K562 (cell line): Measurements from ENCODE around the gene COL6A1. TPM values are rescaled to one million over a fixed set of nuclear protein-coding genes. Genes with fewer than 3 reads are reported as not detected.

Source experiments
- ATAC-seq: fragments of 200-7000 bp; cut with Tn5 transposase; 3 replicates; pipeline ENCODE4 v1.9.1; 2020; ENCODE audit warnings: moderate library complexity
- BruUV-seq: library from RNA; stranded (reverse); fragments of 400-500 nt; replicated peaks from 2 replicates; lab custom pipeline; 2021; lab: Mats Ljungman, UMichigan
- CTCF ChIA-PET: fragments of 300-600 bp; formaldehyde crosslinking; extraction: SDS; loops from one replicate; lab custom pipeline; 2021; ENCODE audit warnings: low intra/inter-chr PET ratio; lab: Yijun Ruan, JAX
- POLR2A ChIA-PET: fragments of 300-600, 350-650 bp; sonication (Branson Sonifier 250); formaldehyde crosslinking; extraction: SDS; loops from one replicate; lab custom pipeline; 2021; ENCODE audit warnings: antibody characterized with exemption, inconsistent platforms; lab: Yijun Ruan, JAX
- DNase-seq, 4 experiments: peaks; one replicate each; pipeline versions ENCODE4 v3.0.0 to v3.0.0-alpha.2; 2011 to 2018; ENCODE audit warnings: low spot score in 3 of 4, mixed read lengths in 3 of 4; ENCODE audit errors: extremely low read depth in 1 of 4
- FAIRE-seq: peaks from 2 replicates; lab custom pipeline; 2011; peaks lifted over from hg19 to GRCh38; lab: Jason Lieb, UNC
- H2AFZ ChIP-seq: 2 replicates; pipeline ENCODE4 v1.6.0; 2011; ENCODE audit warnings: low read depth, low read length, control low read depth, inconsistent platforms
- H3K27ac ChIP-seq: fragments of 200-600 bp; 3 replicates; pipeline ENCODE4 v1.8.0; 2011; ENCODE audit warnings: low read depth, mild to moderate bottlenecking, control low read depth, inconsistent platforms, low read length, moderate library complexity, mixed read lengths; ENCODE audit errors: extremely low read depth
- H3K27me3 ChIP-seq, 2 experiments: fragments of 300-600 bp in 1 of 2; 2 replicates in 1 of 2; 3 replicates in 1 of 2; pipeline versions ENCODE4 v1.6.0 to v1.8.0; 2011; ENCODE audit warnings: inconsistent platforms in 2 of 2, low read length in 2 of 2, mild to moderate bottlenecking in 1 of 2, mixed read lengths in 1 of 2, moderate library complexity in 1 of 2; ENCODE audit not compliant: control insufficient read depth in 2 of 2, insufficient read depth in 2 of 2
- H3K36me3 ChIP-seq: fragments of 300-600 bp; 3 replicates; pipeline ENCODE4 v1.8.0; 2011; ENCODE audit warnings: mild to moderate bottlenecking, low read length, inconsistent platforms; ENCODE audit not compliant: control insufficient read depth, insufficient read depth
- H3K4me1 ChIP-seq, 2 experiments: fragments of 200-600 bp in 1 of 2; replicated peaks in 1 of 2; 2 replicates in 1 of 2; 3 replicates in 1 of 2; pipeline versions ENCODE4 v1.5.1 to v1.8.0; 2011; ENCODE audit warnings: inconsistent platforms in 2 of 2, low read length in 2 of 2, mild to moderate bottlenecking in 1 of 2, mixed read lengths in 1 of 2, moderate library complexity in 1 of 2; ENCODE audit not compliant: control insufficient read depth in 2 of 2, insufficient read depth in 2 of 2
- H3K4me2 ChIP-seq: 2 replicates; pipeline ENCODE4 v1.6.1; 2011; ENCODE audit warnings: low read length, control low read depth, inconsistent platforms, mixed read lengths; ENCODE audit not compliant: insufficient read depth
- H3K4me3 ChIP-seq: fragments of 200-600 bp; sonication (generic), shearing (Covaris generic); 2 replicates; pipeline ENCODE4 v1.5.1; 2016; ENCODE audit warnings: control low read depth, inconsistent platforms
- H3K79me2 ChIP-seq: fragments of 200-600 bp; 3 replicates; pipeline ENCODE4 v1.8.0; 2011; ENCODE audit warnings: low read length, inconsistent platforms; ENCODE audit not compliant: control insufficient read depth, insufficient read depth
- H3K9ac ChIP-seq, 2 experiments: 2 replicates each; pipeline versions ENCODE4 v1.6.0 to v1.6.1; 2011; ENCODE audit warnings: low read depth in 2 of 2, low read length in 2 of 2, control low read depth in 1 of 2, inconsistent platforms in 1 of 2, mild to moderate bottlenecking in 1 of 2, mixed read lengths in 1 of 2; ENCODE audit not compliant: insufficient read depth in 1 of 2
- H3K9me1 ChIP-seq: one replicate; pipeline ENCODE4 v1.6.0; 2011; ENCODE audit warnings: inconsistent platforms, mild to moderate bottlenecking, low read length, moderate library complexity; ENCODE audit not compliant: control insufficient read depth, insufficient read depth
- H3K9me3 ChIP-seq: replicated peaks from 2 replicates; pipeline ENCODE4 v1.5.1; 2011; ENCODE audit warnings: low read depth, low read length, inconsistent platforms; ENCODE audit not compliant: control insufficient read depth, insufficient read depth
- H4K20me1 ChIP-seq: replicated peaks from 2 replicates; pipeline ENCODE4 v1.6.1; 2011; ENCODE audit warnings: low read length, inconsistent platforms, mixed read lengths; ENCODE audit not compliant: control insufficient read depth, insufficient read depth
- ARID3A ChIP-seq: IDR thresholded peaks from 2 replicates; pipeline ENCODE4 v1.6.1; 2012; ENCODE audit warnings: low read depth, low read length, improper control_type of control experiment, borderline replicate concordance
- ATF4 ChIP-seq: fragments of 450-650 bp; formaldehyde crosslinking; IDR thresholded peaks from 2 replicates; pipeline ENCODE4 v1.4.0; 2022; ENCODE audit warnings: mild to moderate bottlenecking, moderate library complexity
- CSDE1 ChIP-seq, 2 experiments: fragments of 450-650 bp; IDR thresholded peaks; 2 replicates each; pipeline ENCODE4 v1.6.1; 2016; ENCODE audit warnings: mild to moderate bottlenecking in 1 of 2
- GTF2A2 ChIP-seq: IDR thresholded peaks from 2 replicates; pipeline ENCODE4 v1.6.1; 2016; ENCODE audit warnings: mild to moderate bottlenecking, missing genetic modification characterization, missing compliant biosample characterization
- HDAC6 ChIP-seq: IDR thresholded peaks from 2 replicates; pipeline ENCODE4 v1.6.1; 2012; ENCODE audit warnings: low read depth, mild to moderate bottlenecking, control low read depth, inconsistent platforms, low read length, moderate library complexity
- HES1 ChIP-seq: fragments of 450-650 bp; IDR thresholded peaks from 2 replicates; pipeline ENCODE4 v1.6.1; 2016; ENCODE audit warnings: low read depth, mild to moderate bottlenecking, moderate library complexity
- HINFP ChIP-seq: fragments of 450-650 bp; conservative IDR thresholded peaks from 2 replicates; pipeline ENCODE4 v1.6.1; 2016; ENCODE audit warnings: missing genetic modification characterization, low read depth, mild to moderate bottlenecking, control low read depth, missing compliant biosample characterization
- HIVEP1 ChIP-seq: fragments of 250-450 bp; sonication (Bioruptor Pico); IDR thresholded peaks from 2 replicates; pipeline ENCODE4 v1.4.0; 2020; ENCODE audit warnings: mild to moderate bottlenecking
- MAFK ChIP-seq: IDR thresholded peaks from 2 replicates; pipeline ENCODE4 v1.6.1; 2011; ENCODE audit warnings: low read length, improper control_type of control experiment
- MAX ChIP-seq: sonication (generic); formaldehyde crosslinking; IDR thresholded peaks from 2 replicates; pipeline ENCODE4 v1.9.0; 2022; ENCODE audit warnings: mild to moderate bottlenecking, missing genetic modification reagents
- SPI1 ChIP-seq: IDR thresholded peaks from 2 replicates; pipeline ENCODE4 v1.6.1; 2011; ENCODE audit warnings: low read depth, low read length, control low read depth, borderline replicate concordance
- ZBTB8A ChIP-seq: fragments of 450-650 bp; IDR thresholded peaks from 2 replicates; pipeline ENCODE4 v1.6.1; 2018; ENCODE audit warnings: mild to moderate bottlenecking, moderate library complexity; ENCODE audit not compliant: partially characterized antibody
- ZFX ChIP-seq: sonication (generic); formaldehyde crosslinking; IDR thresholded peaks from 2 replicates; pipeline ENCODE4 v1.8.0; 2022; ENCODE audit warnings: mild to moderate bottlenecking, missing genetic modification reagents, moderate library complexity
- ZNF277 ChIP-seq: fragments of 250-450 bp; sonication (Bioruptor Pico); IDR thresholded peaks from 2 replicates; pipeline ENCODE4 v1.8.0; 2022; ENCODE audit warnings: inconsistent platforms, mild to moderate bottlenecking, moderate library complexity, borderline replicate concordance
- ZNF551 ChIP-seq: fragments of 250-450 bp; sonication (Bioruptor Pico); IDR thresholded peaks from 2 replicates; pipeline ENCODE4 v1.5.0; 2021; ENCODE audit warnings: mild to moderate bottlenecking, moderate library complexity
- ZNF830 ChIP-seq: fragments of 250-450 bp; sonication (Bioruptor Pico); IDR thresholded peaks from 2 replicates; pipeline ENCODE4 v1.5.0; 2021; ENCODE audit warnings: mild to moderate bottlenecking
- WGBS: fragments of 100-300 bp; shearing (Covaris generic); methylation state at CpG from one replicate; pipeline ENCODE4 v1.1.6; 2016; ENCODE audit warnings: low coverage, mixed read lengths; ENCODE audit not compliant: insufficient coverage; ENCODE audit errors: missing lambda C conversion rate; 5-methylcytosine and 5-hydroxymethylcytosine counted together
- in situ Hi-C: fragments of 300-500 bp; cut with MboI; formaldehyde crosslinking; loops from 4 replicates; pipeline ENCODE4 v1.15.0; 2018; ENCODE audit warnings: inconsistent platforms, mixed read lengths
- intact Hi-C: fragments of 100-400 bp; cut with micrococcal nuclease; formaldehyde crosslinking; loops from 2 replicates; pipeline ENCODE4 v1.14.2; 2022
- polyA plus RNA-seq, 8 experiments: library from polyadenylated mRNA; depleted of rRNA in 4 of 8; stranded (reverse) in 5 of 8; unstranded in 3 of 8; fragments of >200 nt; fragmentation: Nextera tagmentation in 2 of 8; fragmentation: Illumina TruSeq in 1 of 8; extraction: Ambion mirVana in 2 of 8; extraction: Trizol in 1 of 8; gene quantifications; 2 replicates each; pipeline versions ENCODE4 v1.2.1 to v1.2.3, GENCODE V29; 2011 to 2014; ENCODE audit warnings: inconsistent platforms in 1 of 8, missing spikeins in 1 of 8
- total RNA-seq, 7 experiments: library from RNA; depleted of rRNA in 6 of 7; stranded (reverse); fragments of >200 nt in 6 of 7; fragmentation: Illumina TruSeq in 2 of 7; extraction: Trizol in 2 of 7; gene quantifications; 2 replicates each; pipeline versions ENCODE4 v1.2.1 to v1.2.3, GENCODE V29; 2011 to 2021; ENCODE audit warnings: low replicate concordance in 1 of 7

Gene COL6A1
- total and polyA plus RNA-seq, 9 of the 15 experiments (the other 6 are each of a cell fraction or from before 2014, with no cell fraction given) = 0.07 to 1.3 (median 0.14) TPM; not detected in 3

- peaks cover 62 to 88% of the 10 kb centered on the region in 2 experiments for H3K27me3 ChIP-seq
- no TSS peak for BruUV-seq
- DNase-seq (no peak), ATAC-seq (no peak), FAIRE-seq (no peak)
- H3K79me2 ChIP-seq = no peaks in the 10 kb centered on the region
- ChIA-PET POLR2A (interaction anchor here (0.6 to 1.8 kb wide), 3 partner anchors 11 to 302 kb away, joined by 3 to 6 read pairs (median 3); no protein-coding TSS in a partner anchor), CTCF (no interaction called here)
- no peak overlapping the region for H3K9ac ChIP-seq
- H3K27ac ChIP-seq = no peak overlapping the region
- H2AFZ ChIP-seq = no peak overlapping the region
- H3K9me1 ChIP-seq = no peaks in the 10 kb centered on the region
- intact Hi-C loops (no loop called here), in situ Hi-C loops (no loop called here)
- H3K36me3 ChIP-seq = no peaks in the 10 kb centered on the region
- peaks cover 5% of the 10 kb centered on the region for H4K20me1 ChIP-seq
- H3K9me3 ChIP-seq = no peaks in the 10 kb centered on the region; the same call in 1 of the 2 replicates
- H3K4me2 ChIP-seq = no peak overlapping the region
- peaks cover 8 to 27% of the 10 kb centered on the region in 2 experiments; a peak in 4 of 5 replicates for H3K4me1 ChIP-seq
- no peak overlapping the region for H3K4me3 ChIP-seq
- 6% methylated on average over 16 of the region's 16 CpGs for WGBS
- TF ChIP-seq GTF2A2 (tag) (no peak), ZBTB8A (no peak), ARID3A (no peak), ATF4 (no peak), ZFX (CRISPR knock-in tag) (no peak), ZNF551 (CRISPR knock-in tag) (no peak), MAFK (no peak), HINFP (tag) (no peak), ZNF830 (CRISPR knock-in tag) (no peak), HES1 (no peak), HIVEP1 (CRISPR knock-in tag) (no peak), SPI1 (no peak), HDAC6 (no peak), CSDE1 (IDR thresholded peaks at IDR 0.05) (no peak), MAX (CRISPR knock-in tag) (no peak), ZNF277 (no peak)
These were observed 33.8 kb upstream of the COL6A1 start for GRCh38 chr21:45947716-45948255.
